ENCODE measurements around the gene DUSP3. TPM values are rescaled to one million over a fixed set of nuclear protein-coding genes. Genes with fewer than 3 reads are reported as not detected.

The DUSP3 gene
- total RNA-seq, 2 donors from 2014 or later = 25.4 to 31.0 TPM

- H3K27ac ChIP-seq (ENCODE audit: low read depth, low read length) = no peak overlapping the region
- H3K4me1 ChIP-seq (ENCODE audit: control insufficient read depth, insufficient read depth, low read length) = no peaks in the 10 kb centered on the region
- Mint-ChIP-seq H3K4me1 (no peaks in the 10 kb centered on the region), H3K4me3 (no peak overlapping the region), H3K27me3 (ENCODE audit: insufficient read depth) (no peaks in the 10 kb centered on the region), H3K9me3 (no peaks in the 10 kb centered on the region), H3K36me3 (ENCODE audit: low read depth) (no peaks in the 10 kb centered on the region), H3K27ac (no peak overlapping the region)
- no peaks in the 10 kb centered on the region for H3K9me3 ChIP-seq (ENCODE audit: control insufficient read depth, low read length)
- no peaks in the 10 kb centered on the region for H3K27me3 ChIP-seq (ENCODE audit: control insufficient read depth, insufficient read depth, low read length, poor library complexity, severe bottlenecking)
- H3K4me3 ChIP-seq (ENCODE audit: low read length) = no peak overlapping the region
- H3K36me3 ChIP-seq (ENCODE audit: control insufficient read depth, insufficient read depth, low read length) = no peaks in the 10 kb centered on the region
- H3K9ac ChIP-seq (ENCODE audit: extremely low read depth, low read length, poor library complexity, severe bottlenecking) = no peak overlapping the region
- WGBS, 2 experiments (ENCODE audit: insufficient coverage in 1 of 2, insufficient read length in 1 of 2) = 83 to 100% methylated on average over 1 to 3 of the region's 3 CpGs
- no peak for DNase-seq
- no peak for TF ChIP-seq CTCF (conservative IDR thresholded peaks at IDR 0.05)
Measured at GRCh38 chr17:43813386-43813785, 34.6 kb upstream of the DUSP3 start.

- no peak overlapping the region for H3K9ac ChIP-seq (ENCODE audit: extremely low read depth, low read length, poor library complexity, severe bottlenecking)
- no peak overlapping the region for H3K4me3 ChIP-seq (ENCODE audit: low read length)
- H3K36me3 Mint-ChIP-seq (ENCODE audit: low read depth) = no peaks in the 10 kb centered on the region
- 93 to 94% methylated on average over 7 to 10 of the region's 10 CpGs for WGBS, 2 experiments (ENCODE audit: insufficient coverage in 1 of 2, insufficient read length in 1 of 2)
- no peak for TF ChIP-seq CTCF (conservative IDR thresholded peaks at IDR 0.05)
- H3K9me3 ChIP-seq (ENCODE audit: control insufficient read depth, low read length) = no peaks in the 10 kb centered on the region
- no peak overlapping the region for H3K27ac ChIP-seq (ENCODE audit: low read depth, low read length)
- DNase-seq = no peak
- H3K4me3 Mint-ChIP-seq = no peak overlapping the region
- H3K27ac Mint-ChIP-seq = no peak overlapping the region
- H3K27me3 Mint-ChIP-seq (ENCODE audit: insufficient read depth) = no peaks in the 10 kb centered on the region
- no peaks in the 10 kb centered on the region for H3K9me3 Mint-ChIP-seq
- H3K4me1 ChIP-seq (ENCODE audit: control insufficient read depth, insufficient read depth, low read length) = no peaks in the 10 kb centered on the region
- no peaks in the 10 kb centered on the region for H3K36me3 ChIP-seq (ENCODE audit: control insufficient read depth, insufficient read depth, low read length)
- no peaks in the 10 kb centered on the region for H3K27me3 ChIP-seq (ENCODE audit: control insufficient read depth, insufficient read depth, low read length, poor library complexity, severe bottlenecking)
- H3K4me1 Mint-ChIP-seq = no peaks in the 10 kb centered on the region
Measured at GRCh38 chr17:43812396-43813265, 33.9 kb upstream of the DUSP3 start.

GRCh38 chr17:43810823-43811222, 32.0 kb upstream of the DUSP3 start:
- Mint-ChIP-seq H3K4me3 (no peak overlapping the region), H3K36me3 (ENCODE audit: low read depth) (no peaks in the 10 kb centered on the region), H3K27me3 (ENCODE audit: insufficient read depth) (no peaks in the 10 kb centered on the region), H3K27ac (no peak overlapping the region), H3K4me1 (no peaks in the 10 kb centered on the region), H3K9me3 (no peaks in the 10 kb centered on the region)
- no peaks in the 10 kb centered on the region for H3K27me3 ChIP-seq (ENCODE audit: control insufficient read depth, insufficient read depth, low read length, poor library complexity, severe bottlenecking)
- no peak for TF ChIP-seq CTCF (conservative IDR thresholded peaks at IDR 0.05)
- 85 to 88% methylated on average over 2 to 5 of the region's 5 CpGs for WGBS, 2 experiments (ENCODE audit: insufficient coverage in 1 of 2, insufficient read length in 1 of 2)
- no peaks in the 10 kb centered on the region for H3K4me1 ChIP-seq (ENCODE audit: control insufficient read depth, insufficient read depth, low read length)
- no peak overlapping the region for H3K27ac ChIP-seq (ENCODE audit: low read depth, low read length)
- no peak for DNase-seq
- no peak overlapping the region for H3K9ac ChIP-seq (ENCODE audit: extremely low read depth, low read length, poor library complexity, severe bottlenecking)
- H3K36me3 ChIP-seq (ENCODE audit: control insufficient read depth, insufficient read depth, low read length) = no peaks in the 10 kb centered on the region
- H3K9me3 ChIP-seq (ENCODE audit: control insufficient read depth, low read length) = no peaks in the 10 kb centered on the region
- no peak overlapping the region for H3K4me3 ChIP-seq (ENCODE audit: low read length)

Measured in endodermal cell (in vitro differentiated cells).